Measurements from ENCODE around the gene HSBP1L1. TPM values are rescaled to one million over a fixed set of nuclear protein-coding genes. Genes with fewer than 3 reads are reported as not detected.

The HSBP1L1 gene
- total RNA-seq, 4 donors from 2014 or later, result 25.7 to 51.8 (median 39.6) TPM

DNA sequence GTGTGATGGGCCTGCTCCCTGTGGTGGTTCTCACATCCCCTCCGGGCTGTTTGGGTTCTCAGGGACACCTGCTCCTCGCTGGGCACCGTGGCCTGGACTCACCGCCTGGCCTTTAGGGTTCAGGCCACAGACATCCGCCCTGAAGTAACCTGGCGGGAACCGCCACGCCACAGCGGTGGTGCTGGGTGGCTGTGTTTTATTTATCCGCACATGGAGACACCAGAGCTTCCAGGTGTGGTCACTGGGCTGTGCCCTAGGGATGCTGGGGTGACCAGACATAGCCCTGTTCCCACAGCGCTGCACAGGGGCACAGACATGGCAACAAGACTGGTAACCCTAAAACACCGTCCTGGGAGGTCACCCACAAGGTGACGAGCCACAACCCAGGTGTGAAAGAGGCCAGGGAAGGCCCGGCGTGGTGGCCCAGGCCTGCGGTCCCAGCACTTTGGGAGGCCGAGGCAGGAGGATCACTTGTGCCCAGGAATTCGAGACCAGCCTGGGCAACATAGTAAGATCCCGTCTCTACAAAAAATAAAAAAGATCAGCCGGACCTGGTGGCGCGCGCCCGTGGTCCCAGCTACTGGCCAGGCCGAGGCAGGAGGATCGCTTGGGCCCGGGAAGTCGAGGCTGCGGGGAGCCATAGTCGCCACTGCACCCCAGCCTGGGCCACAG lies 649 bp upstream of the HSBP1L1 start:
- no peak for DNase-seq
- H3K9me3 ChIP-seq, result no peaks in the 10 kb centered on the region
- H3K4me3 ChIP-seq (replicated peaks in 1 of 3), result peak overlapping the region in 2 of 3 donors; percentile 63 to 70
- H3K4me1 ChIP-seq, result peaks cover 21 to 46% of the 10 kb centered on the region in 2 donors
- TF ChIP-seq, protein P1, sequence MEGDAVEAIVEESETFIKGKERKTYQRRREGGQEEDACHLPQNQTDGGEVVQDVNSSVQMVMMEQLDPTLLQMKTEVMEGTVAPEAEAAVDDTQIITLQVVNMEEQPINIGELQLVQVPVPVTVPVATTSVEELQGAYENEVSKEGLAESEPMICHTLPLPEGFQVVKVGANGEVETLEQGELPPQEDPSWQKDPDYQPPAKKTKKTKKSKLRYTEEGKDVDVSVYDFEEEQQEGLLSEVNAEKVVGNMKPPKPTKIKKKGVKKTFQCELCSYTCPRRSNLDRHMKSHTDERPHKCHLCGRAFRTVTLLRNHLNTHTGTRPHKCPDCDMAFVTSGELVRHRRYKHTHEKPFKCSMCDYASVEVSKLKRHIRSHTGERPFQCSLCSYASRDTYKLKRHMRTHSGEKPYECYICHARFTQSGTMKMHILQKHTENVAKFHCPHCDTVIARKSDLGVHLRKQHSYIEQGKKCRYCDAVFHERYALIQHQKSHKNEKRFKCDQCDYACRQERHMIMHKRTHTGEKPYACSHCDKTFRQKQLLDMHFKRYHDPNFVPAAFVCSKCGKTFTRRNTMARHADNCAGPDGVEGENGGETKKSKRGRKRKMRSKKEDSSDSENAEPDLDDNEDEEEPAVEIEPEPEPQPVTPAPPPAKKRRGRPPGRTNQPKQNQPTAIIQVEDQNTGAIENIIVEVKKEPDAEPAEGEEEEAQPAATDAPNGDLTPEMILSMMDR (IDR thresholded peaks at IDR 0.05), result no peak
- TF ChIP-seq POLR2A (IDR thresholded peaks at IDR 0.05), result no peak
- WGBS, 2 donors, result 87 to 88% methylated on average over 22 to 29 of the region's 30 CpGs
- intact Hi-C loops (cut with DNase I), result no loop called here
- no peaks in the 10 kb centered on the region for H3K36me3 ChIP-seq
- H3K27me3 ChIP-seq, result no peaks in the 10 kb centered on the region
- peak overlapping the region; percentile 39 to 86 (median 81) for H3K27ac ChIP-seq

DNA sequence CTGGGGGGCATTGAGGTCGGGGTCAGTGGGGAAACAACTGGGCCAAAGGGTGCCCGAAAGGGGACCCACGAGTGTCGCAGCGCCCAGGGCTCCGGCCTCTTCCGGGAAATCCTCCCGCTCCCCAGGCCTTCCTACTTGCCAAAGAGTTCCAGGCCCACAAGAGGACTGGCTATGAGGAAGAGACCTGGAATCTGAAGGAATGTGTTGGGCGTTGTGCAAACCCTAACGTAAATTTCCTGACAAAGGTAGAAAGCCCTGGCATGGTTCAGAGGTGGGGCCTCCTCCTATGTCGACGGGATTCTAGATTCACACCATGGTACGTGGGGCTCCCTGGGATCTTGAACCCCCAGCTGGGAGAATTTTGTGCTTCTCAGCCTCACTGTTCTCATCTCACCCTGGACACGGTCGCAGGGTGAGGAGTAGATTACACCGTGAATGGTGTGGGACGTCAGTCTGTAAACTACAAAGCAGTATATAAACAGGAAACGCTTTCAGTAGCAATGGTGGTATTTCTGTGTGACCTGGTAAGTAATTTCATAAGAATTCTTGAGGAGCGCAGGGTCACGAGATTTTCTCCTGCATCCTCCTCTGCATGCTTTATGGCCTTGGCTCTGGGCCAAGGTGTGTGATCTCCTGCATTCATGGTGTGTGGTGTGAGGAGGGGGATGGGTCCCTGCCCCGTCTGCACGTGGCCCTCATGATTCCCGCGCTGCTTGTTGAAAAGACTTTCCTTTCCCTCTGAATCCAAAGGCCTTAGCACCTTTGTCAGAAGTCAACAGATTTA lies 868 bp downstream of the HSBP1L1 start:
- intact Hi-C loops (cut with DNase I), result no loop called here
- WGBS, 2 donors, result 12 to 15% methylated on average over 23 to 24 of the region's 24 CpGs
- peak; percentile 70 to 71 for DNase-seq
- no peaks in the 10 kb centered on the region for H3K27me3 ChIP-seq
- H3K4me1 ChIP-seq, result peaks cover 14 to 40% of the 10 kb centered on the region in 2 donors
- peak overlapping the region; percentile 73 to 86 (median 81) for H3K27ac ChIP-seq
- H3K4me3 ChIP-seq (replicated peaks in 1 of 3), result peak overlapping the region; percentile 63 to 70 (median 69)
- H3K36me3 ChIP-seq, result no peaks in the 10 kb centered on the region
- H3K9me3 ChIP-seq, result no peaks in the 10 kb centered on the region
- TF ChIP-seq, protein P1 (IDR thresholded peaks at IDR 0.05), result no peak
- peak in 1 of 2 donors; percentile 9 for TF ChIP-seq POLR2A (IDR thresholded peaks at IDR 0.05)

DNA sequence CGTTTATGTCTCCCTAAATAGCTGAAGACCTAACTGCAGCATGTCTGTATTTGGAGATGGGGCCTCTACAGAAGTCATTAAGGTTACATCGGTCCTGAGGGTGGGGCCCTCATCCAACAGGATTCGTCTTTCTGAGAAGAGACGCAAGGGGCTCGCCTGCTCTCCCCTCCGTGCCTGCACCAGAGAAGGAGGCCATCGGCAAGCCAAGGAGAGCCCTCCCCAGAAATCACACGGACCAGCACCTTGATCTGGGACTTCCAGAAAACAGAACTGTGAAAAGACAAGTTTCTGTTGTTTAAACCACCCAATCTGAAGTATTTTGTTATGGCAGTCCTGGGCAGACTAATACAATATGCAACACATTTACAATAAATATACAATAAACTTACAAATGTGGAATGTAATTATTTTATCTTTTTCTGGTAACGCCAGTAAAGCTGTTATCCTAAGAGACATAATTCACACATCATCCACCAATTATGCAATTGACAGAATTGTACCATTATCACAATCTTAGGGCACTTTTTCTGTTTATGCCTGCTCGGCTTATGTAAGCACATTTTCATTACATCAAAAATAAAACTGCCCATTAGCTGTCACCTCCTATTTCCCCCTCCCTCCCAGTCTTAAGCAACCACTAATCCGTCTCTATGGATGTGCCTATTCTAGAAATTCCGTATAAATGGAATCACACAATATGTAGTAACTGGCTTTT lies 6.1 kb downstream of the HSBP1L1 start:
- Histone ChIP-seq H3K36me3 (peaks cover 12 to 20% of the 10 kb centered on the region in 2 donors), H3K27ac (no peak overlapping the region), H3K27me3 (no peaks in the 10 kb centered on the region), H3K4me1 (peaks cover 2% of the 10 kb centered on the region in 2 donors), H3K4me3 (replicated peaks in 1 of 3) (no peak overlapping the region), H3K9me3 (no peaks in the 10 kb centered on the region)
- WGBS, 2 donors, result 86 to 92% methylated on average over 12 of the region's 12 CpGs
- intact Hi-C loops (cut with DNase I), result loop anchor here (10.0 kb wide), 1 partner anchor 286 kb away; no protein-coding TSS in a partner anchor
- no peak for TF ChIP-seq POLR2A (IDR thresholded peaks at IDR 0.05)
- TF ChIP-seq, protein P1 (IDR thresholded peaks at IDR 0.05), result no peak
- no peak for DNase-seq

DNA sequence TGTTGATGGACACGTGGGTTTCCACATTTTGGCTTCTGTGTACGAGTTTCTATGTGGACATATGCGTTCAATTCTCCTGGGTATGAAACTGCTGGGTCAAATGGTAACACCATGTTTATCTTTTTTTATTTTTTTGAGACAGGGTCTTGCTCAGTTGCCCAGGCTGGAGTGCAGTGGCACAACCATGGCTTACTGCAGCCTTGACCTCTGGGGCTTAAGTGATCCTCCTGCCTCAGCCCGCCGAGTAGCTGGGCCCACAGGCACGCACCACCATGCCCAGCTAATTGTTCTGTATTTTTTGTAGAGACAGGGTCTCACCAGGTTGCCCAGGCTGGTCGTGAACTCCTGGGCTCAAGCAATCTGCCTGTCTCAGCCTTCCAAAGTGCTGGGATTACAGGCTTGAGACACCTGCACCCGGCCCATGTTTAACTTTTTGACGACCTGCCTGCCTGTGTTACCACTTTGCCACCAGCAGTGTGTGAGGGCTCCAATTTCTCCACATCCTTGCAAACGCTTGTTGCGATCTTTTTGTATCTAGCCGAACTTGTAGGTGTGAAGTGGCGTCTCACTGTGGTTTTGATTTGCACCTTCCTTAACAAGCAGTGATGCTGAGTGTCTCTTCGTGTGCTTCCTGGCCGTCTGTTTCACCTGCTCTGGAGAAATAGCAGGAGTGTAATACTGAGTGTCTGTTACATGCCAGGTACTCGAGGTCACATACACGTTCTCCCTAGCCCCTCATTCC lies 6.9 kb downstream of the HSBP1L1 start:
- DNase-seq, result no peak
- intact Hi-C loops (cut with DNase I), result loop anchor here (10.0 kb wide), 1 partner anchor 287 kb away; no protein-coding TSS in a partner anchor
- Histone ChIP-seq H3K36me3 (peaks cover 16 to 20% of the 10 kb centered on the region in 2 donors), H3K4me1 (no peaks in the 10 kb centered on the region), H3K4me3 (replicated peaks in 1 of 3) (no peak overlapping the region), H3K9me3 (no peaks in the 10 kb centered on the region), H3K27ac (no peak overlapping the region), H3K27me3 (no peaks in the 10 kb centered on the region)
- WGBS, 2 donors, result 91 to 92% methylated on average over 17 of the region's 17 CpGs
- TF ChIP-seq, protein P1 (IDR thresholded peaks at IDR 0.05), result no peak
- TF ChIP-seq POLR2A (IDR thresholded peaks at IDR 0.05), result no peak

Measured in thyroid gland (tissue), 4 donors.